WI38 (cell line): ENCODE results near the gene PLXND1.

Source experiments
- H3K4me3 ChIP-seq: 2 replicates; pipeline ENCODE4 v1.5.1; 2011; ENCODE audit warnings: low read depth, mild to moderate bottlenecking, control low read depth, low read length
- CTCF ChIP-seq: IDR thresholded peaks from 2 replicates; pipeline ENCODE4 v1.5.1; 2012; ENCODE audit warnings: low read depth, mild to moderate bottlenecking, control low read depth, low read length

The PLXND1 gene

GRCh38 chr3:129573493-129573892, 33.0 kb downstream of the PLXND1 start:
- no peak overlapping the region for H3K4me3 ChIP-seq
- TF ChIP-seq CTCF: no peak

GRCh38 chr3:129572603-129573002, 33.9 kb downstream of the PLXND1 start:
- no peak overlapping the region for H3K4me3 ChIP-seq

GRCh38 chr3:129571605-129572547, 34.6 kb downstream of the PLXND1 start:
- TF ChIP-seq CTCF: no peak

More at GRCh38 chr3:129572603-129573002, 33.9 kb downstream of the PLXND1 start:
- no peak for TF ChIP-seq CTCF

GRCh38 chr3:129569856-129570255, 36.6 kb downstream of the PLXND1 start:
- no peak overlapping the region for H3K4me3 ChIP-seq
- TF ChIP-seq CTCF: no peak

More at GRCh38 chr3:129571605-129572547, 34.6 kb downstream of the PLXND1 start:
- no peak overlapping the region for H3K4me3 ChIP-seq

GRCh38 chr3:129567939-129568338, 38.5 kb downstream of the PLXND1 start:
- no peak overlapping the region for H3K4me3 ChIP-seq
- TF ChIP-seq CTCF: no peak

GRCh38 chr3:129567176-129567705, 39.2 kb downstream of the PLXND1 start:
- H3K4me3 ChIP-seq: no peak overlapping the region
- TF ChIP-seq CTCF: no peak

GRCh38 chr3:129565902-129566301, 40.6 kb downstream of the PLXND1 start:
- no peak for TF ChIP-seq CTCF
- no peak overlapping the region for H3K4me3 ChIP-seq
